NCI-H82 treated with DMSO at 0.1 percent for 48 hours (cell line): ENCODE measurements around the gene SULT2B1.
"Not testable (repeated sequence)": the region's sequence is repeated elsewhere in the genome, so short reads cannot be mapped to it uniquely, and the experiment has no call there.

ENCODE experiments used
- DNase-seq: peaks from one replicate; lab custom pipeline; 2025; ENCODE audit not compliant: unreplicated experiment; lab: John Stamatoyannopoulos, UW

The SULT2B1 gene

DNA sequence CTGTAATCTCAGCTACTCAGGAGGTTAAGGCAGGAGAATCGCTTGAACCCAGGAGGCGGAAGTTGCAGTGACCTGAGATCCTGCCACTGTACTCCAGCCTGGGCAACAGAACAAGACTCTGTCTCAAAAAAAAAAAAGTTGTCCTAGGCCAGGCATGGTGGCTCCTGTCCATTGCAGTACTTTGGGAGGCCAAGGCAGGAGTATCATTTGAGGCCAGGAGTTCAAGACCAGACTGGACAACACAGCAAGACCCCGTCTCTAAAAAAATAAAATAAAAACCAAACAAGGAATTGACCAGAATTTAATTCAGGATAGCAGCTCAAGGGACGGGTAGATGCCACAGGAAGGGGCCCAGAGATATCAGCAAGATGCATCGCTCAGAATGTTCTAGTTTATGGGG, 4.9 kb downstream of the SULT2B1 start:
- DNase-seq = no peak

DNA sequence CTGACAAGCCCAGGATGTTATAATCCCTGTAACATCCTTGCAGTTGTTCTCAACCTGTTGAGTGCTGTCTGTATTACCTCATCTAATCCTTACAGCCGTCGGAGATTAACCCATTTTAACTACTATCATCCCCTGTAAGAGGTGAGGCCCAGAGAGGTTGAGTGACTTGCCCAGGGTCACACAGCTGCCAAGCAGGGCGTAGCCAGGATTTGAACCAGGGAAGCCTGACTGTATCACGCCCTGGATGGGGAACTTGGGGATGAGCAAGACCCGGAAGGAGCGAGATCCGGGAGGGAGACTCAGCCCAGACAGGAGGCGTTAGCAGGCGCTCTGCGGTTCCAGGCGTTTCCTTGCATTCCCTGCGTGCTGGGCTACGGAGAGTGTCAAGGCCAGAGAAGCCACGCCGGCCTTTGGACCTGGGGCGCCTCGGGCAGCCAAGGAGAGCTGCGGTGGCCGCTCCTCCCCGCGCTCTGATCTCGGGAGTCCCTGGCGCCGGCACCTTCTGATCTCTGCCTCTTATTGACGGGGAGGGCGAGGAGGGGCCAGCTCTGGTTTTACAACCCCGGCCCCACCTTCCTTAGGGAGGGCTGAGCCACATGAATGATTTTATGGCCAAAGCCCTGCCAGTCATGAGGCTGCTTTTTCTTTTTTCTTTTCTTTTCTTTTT, 6.2 kb downstream of the SULT2B1 start:
- no peak for DNase-seq

DNA sequence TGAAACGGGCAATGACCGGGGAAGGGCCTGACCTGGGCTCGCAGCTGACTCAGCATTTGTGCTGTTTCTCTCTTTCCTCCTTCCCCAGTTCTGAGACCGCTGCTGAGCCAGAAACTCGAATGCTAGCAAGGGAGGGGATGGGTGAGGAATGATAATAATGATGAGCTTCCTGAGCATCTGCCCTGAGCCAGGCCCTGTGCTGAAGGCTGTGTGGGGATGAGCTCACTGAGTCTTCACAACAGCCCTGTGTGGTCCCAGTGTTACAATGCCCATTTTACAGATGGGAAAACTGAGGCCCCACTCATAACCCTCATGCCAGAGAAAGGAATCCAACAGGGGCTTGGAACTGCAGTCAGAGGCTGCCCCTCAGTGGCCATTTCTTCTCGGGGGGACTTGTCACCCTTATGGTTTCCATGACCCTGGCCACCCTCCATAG, 8.1 kb downstream of the SULT2B1 start:
- no peak for DNase-seq

DNA sequence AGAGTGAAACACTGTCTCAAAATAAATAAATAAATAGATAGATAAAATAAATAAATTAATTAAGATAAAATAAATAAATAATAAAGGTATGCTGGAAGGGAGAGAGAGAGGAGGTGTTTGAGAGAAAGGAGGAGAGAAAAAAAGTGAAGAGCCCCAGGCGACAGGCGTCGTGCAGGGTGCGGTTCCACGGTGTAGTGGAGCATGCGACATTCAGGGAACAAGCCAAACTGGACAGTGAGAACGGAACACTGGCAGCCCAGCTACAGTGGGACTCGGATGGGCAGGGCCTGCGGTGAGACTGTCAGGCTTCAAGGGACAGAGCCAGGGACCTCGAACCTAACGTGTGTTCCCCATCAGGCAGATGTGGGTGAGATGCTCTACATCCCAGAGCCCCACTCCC, 9.4 kb downstream of the SULT2B1 start:
- no peak for DNase-seq

DNA sequence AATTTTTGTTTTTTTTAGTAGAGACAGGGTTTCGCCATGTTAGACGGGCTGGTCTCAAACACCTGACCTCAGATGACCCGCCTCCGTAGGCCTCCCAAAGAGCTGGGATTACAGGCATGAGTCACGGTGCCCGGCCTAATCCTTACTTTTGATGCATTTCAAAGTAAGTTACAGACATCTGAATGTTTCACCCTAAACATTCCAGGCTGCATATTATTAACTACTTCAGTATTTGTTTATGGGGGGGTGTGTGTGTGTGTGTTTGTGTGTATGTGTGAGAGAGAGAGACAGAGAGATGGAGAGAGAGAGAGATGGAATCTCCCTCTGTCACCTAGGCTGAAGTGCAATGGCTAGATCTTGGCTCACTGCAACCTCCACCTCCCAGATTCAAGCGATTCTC, 13.1 kb downstream of the SULT2B1 start:
- no peak for DNase-seq

DNA sequence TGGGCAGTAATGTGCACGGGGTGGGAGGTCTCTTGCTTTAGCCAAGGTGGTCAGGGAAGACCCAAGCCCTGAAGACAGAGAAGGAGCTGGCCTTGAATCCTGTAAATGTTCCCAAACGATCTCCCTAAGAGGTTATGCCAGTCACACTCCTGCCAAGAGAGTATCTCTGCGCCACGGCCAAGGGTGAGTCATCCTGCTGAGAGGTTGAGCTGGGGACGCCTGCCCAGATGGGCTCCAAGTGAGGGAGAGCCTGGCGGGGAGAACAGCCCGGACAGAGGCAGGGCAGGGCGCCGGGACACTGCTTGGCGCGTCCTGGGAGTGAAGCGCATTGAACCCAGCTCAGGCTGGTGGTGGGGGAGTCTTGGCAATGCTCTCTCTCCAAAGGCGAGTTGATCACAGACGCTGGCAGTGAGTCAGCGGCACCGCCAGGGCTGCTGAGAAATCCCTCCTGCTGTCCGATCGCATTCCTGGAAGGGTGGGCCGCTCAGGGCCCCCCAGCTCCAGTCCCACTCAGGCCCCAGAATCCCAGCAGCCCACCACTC, 16.4 kb downstream of the SULT2B1 start:
- no peak for DNase-seq

DNA sequence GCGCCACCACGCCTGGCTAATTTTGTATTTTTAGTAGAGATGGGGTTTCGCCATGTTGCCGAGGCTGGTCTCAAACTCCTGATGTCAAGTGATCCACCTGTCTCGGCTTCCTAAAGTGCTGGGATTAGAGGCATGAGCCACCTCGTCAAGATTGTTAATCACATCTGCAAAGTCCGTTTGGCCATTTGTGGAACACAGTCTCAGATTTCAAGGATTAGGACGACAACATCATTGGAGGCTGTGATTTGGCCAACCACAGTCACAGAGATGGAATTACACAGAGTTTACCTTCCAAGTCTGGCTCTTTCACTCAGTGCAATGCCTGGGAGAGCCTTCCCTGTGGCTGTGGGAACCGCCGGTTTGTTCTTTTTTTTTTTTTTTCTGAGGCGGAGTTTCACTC, 17.8 kb downstream of the SULT2B1 start:
- peak; percentile 89 for DNase-seq

DNA sequence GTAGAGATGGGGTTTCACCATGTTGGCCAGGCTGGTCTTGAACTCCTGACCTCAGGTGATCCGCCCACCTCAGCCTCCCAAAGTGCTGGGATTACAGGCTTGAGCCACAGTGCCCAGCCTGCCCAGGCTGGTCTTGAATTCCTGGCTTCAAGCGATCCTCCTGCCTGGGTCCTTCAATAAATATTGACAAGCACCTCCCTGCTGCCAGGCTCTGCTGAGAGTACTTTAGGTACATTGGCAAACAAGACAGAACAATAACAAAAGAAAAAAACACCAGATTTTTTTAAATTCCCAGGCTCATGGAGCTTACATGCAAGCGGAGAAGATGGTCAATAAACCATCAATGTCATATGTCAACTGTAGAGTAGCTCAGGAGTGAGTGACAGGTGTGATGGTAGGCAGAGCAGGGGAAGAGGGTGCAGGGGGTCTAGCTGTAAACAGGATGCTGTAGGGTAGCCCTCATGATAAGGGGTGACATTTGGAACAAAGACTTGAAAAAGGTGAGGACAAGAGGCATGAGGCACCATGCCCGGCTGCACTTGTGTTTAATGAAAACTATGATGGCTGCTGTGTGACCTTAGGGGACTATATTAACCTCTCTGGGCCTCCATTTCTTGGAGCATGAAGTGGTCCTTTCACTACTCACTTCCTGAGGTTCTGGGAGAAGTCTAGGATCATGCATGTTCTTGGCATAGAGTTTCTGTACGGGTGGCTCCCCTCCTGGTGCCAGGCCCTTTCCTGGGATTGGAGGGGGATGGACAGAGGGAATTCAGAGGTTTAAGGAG, 19.6 kb downstream of the SULT2B1 start:
- DNase-seq = no peak

DNA sequence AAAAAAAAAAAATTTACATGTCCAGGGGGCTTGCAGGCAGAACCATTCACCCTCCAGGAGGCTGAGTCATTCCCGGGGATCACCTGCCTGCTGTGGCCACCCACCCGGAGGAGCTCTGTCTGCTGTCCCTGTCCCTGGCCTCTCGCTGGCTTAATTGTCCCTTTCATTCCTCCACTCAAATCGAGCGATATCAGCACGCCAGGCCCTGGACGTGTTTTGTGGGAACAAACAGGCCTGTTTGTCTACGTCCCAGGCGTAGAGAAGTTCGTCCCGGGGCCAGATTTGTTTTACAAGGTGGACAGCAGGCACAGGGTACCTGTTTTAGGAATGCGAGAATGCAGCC, 21.2 kb downstream of the SULT2B1 start:
- no peak for DNase-seq

DNA sequence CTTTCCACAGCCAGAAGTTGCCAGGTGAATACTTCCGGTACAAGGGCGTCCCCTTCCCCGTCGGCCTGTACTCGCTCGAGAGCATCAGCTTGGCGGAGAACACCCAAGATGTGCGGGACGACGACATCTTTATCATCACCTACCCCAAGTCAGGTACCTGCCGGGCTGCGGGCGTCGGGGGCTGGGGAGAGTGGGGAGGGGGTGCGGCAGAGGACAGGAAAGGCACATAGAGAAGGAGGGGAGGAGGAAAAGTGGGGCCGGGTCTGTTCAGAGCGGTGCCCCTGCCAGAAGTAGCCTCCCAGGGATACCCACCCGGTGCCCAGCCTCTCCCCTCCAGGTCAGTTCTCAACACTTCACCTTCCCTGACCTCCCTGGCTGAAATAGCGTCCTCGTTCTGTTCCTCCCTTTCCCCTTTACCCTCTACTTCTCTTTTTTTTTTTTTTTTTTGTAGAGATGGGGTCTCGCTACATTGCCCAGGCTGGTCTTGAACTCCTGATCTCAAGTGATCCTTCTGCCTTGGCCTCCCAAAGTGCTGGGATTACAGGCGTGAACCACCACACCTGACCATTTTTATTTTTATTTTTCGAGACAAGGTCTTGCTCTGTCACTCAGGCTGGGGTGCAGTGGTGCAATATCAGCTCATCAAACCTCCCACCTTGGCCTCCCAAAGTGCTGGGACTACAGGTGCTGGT, 24.1 kb downstream of the SULT2B1 start:
- DNase-seq = no peak

DNA sequence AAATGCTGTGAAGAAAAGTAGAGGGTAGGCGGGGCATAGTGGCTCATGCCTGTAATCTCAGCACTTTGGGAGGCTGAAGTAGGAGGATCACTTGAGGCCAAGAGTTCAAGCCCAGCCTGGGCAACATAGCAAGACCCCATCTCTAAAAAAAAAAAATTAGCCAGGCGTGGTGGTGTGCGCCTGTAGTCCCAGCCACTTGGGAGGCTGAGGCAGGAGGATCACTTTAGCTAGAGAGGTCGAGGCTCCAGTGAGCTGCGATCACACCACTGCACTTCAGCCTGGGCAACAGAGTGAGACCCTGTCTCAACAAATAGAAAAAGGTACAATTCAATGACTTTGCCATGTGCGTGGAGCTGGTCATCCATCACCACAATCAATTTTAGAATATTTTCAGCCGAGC, 25.9 kb downstream of the SULT2B1 start:
- not testable (repeated sequence) for DNase-seq

DNA sequence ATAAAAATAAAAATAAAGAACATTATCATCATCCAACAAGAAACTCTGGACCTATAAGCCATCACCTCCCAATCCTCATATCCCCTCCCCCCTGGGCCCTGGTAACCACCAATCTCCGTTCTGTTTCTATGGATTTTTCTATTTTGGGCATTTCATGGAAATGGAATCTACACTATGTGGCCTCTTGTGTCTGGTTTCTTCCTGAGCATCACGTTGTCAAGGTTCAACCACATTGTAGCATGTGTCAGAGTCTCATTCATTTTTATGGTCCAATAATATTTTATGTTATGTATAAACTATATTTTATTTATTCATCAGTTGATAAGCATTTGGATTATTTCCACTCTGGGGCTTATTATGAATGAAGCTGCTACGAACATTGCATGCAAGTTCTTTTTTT, 26.9 kb downstream of the SULT2B1 start:
- DNase-seq = no peak

DNA sequence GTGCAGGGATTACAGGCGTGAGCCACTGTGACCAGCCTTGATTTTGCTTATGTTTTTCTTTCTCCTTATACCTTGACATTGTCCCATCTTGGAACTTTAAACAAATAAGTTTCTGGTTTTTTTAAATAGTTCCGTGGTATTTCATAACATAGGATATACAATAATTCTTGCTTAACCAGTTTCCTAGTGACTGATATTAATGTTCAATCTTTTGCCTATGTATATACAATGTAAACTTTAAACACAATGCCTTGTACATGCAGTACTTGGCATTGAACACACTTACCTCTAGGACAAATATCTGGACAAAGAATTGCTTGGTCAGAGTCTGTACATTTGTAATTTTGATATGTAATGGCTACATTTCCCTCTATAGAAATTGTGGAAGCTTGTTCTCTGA, 30.2 kb downstream of the SULT2B1 start:
- DNase-seq = no peak

DNA sequence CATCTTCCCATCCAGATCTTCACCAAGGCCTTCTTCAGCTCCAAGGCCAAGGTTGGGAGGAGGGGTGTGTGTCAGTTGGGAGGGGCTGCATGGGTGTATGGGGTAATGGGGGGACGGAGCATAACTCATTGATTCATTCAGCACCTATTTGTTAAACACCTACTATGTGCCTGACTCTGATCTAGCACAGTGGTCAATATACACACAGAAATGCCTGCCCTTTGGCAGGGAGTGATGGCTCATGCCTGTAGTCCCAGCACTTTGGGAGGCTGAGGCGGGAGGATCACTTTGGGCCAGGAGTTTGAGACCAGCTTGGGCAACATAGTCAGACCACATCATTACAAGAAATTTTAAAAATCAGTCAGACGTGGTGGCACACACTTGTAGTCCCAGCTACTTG, 35.4 kb downstream of the SULT2B1 start:
- DNase-seq = no peak

DNA sequence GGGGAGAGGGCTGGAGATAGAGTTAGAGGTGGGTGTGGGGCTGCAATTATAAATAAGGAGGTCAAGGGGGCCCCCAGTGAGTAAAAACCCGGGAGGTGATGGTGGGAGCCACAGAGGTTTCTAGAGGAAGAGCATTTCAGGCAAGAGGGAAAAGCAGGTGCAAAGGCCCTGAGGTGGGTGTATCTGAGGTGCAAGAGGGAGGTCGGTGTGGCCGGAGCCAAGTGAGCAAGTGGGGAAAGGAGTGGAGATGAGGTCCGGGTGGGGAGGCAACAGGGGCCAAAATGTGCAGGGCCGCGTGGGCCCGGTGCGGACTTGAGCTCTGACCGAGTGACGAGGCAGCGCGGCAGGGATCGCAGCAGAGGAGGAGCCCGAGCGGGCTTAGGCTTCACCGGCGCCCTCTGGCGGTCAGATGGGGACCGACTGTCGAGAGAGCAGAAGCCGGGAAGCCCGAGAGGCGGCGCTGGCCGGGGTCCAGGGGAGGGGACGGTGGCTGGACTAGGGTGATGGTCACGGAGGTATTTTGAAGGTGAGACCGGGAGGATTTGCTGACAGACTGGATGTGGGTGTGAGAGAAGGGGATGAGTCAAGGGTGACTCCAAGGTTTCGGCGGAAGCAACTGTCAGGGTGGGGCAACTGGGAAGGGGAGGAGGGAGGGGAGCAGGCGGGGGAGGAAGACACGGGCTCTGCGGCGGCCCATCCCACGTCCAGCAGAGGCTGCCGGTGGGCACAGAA, 36.9 kb downstream of the SULT2B1 start:
- peak; percentile 66 for DNase-seq

DNA sequence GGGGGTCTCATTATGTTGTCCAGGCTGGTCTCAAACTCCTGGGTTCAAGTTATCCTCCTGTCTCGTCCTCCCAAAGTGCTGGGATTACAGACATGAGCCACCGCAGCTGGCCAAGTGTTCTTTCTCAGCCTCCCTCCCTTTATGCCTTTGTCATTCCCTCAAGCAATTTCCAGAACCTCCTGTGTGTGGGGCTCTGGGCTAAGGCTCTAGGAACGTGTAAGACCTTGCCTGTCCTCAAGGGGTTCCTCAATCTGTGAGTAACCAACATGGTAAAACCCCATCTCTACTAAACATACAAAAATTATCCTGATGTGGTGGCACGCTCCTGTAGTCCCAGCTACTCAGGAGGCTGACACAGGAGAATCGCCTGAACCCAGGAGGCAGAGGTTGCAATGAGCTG, 39.0 kb downstream of the SULT2B1 start:
- no peak for DNase-seq

DNA sequence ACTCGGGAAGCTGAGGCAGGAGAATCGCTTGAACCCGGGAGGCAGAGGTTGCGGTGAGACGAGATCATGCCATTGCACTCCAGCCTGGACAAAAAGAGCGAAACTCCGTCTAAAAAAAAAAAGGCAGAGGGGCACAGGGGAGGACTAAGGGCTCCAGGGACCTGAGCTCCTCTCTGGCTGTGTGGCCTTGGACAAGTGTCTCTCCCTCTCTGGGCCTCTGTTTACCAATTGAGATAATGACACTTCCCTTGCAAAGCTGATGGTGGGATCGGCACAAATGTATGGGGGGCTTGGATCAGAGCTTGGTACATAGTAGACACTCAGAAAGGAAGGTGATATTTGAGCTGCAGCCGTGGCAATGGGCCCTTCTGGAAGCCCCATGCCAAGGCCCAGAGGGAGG, 43.2 kb downstream of the SULT2B1 start:
- no peak for DNase-seq

DNA sequence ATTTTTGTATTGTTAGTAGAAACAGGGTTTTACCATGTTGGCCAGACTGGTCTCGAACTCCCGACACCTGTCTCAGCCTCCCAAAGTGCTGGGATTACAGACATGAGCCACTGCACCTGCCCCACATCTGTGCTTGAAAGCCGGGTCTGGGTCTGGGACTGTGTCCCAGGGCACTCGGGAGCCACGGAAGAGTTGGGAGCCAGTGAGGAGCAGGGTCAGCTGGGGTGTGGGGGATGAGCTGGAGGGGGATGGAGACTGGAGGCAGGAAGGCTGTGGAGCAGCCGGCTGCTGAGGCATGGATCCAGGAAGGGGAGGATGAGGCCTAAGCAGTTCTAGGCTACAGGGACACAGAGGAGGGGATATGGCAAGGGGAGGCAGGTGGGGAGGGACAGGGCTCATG, 43.9 kb downstream of the SULT2B1 start:
- no peak for DNase-seq

DNA sequence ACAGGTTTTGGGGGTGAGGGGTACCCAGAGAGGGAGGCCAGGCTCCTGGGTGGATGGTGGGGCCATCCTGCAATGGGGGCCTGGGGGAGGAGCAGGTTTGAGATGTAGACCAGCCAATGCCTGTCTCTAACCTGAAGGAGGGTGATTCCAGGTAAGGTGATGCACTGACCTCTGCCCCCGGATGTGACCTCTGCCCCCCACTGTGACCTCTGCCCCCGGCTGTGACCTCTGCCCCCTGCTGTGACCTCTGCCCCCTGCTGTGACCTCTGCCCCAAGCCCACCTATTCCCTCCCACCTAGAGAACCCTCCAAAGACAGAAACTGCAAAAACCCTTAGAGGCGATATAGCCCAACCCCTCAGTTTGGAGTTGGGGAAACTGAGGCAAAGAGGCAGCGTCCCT, 44.3 kb downstream of the SULT2B1 start:
- DNase-seq = no peak

DNA sequence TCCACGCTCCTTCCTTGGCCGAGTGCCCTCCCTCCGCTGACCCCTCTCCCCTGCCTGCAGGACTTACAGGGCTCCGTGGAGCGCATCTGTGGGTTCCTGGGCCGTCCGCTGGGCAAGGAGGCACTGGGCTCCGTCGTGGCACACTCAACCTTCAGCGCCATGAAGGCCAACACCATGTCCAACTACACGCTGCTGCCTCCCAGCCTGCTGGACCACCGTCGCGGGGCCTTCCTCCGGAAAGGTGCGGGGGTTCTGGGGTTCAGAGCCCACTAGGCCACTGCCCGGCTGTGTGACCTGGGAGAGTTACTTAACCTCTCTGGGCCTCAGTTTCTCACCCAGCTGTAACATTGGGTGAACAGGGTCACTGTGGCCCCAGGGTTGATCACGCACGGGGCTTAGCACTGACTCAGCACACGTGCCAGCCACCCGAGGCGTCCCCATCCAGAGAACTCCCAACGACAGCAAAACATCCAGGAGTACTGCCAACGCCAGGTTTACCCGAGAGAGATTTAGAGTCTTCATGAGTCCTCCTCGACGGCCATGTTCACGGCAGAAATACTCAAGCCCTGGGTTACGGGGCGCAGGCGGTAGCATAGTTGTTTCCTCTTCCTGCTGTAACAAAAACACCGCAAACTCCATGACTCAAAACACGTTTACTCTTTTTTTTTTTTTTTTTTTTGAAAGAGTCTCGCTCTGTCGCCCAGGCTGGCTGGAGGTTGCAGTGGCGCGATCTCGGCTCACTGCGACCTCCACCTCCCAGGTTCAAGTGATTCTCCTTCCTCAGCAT, 44.9 kb downstream of the SULT2B1 start:
- no peak for DNase-seq
